ENCODE results near the gene LIMA1. TPM values are rescaled to one million over a fixed set of nuclear protein-coding genes. Genes with fewer than 3 reads are reported as not detected.
"Not testable (repeated sequence)": the region's sequence is repeated elsewhere in the genome, so short reads cannot be mapped to it uniquely, and the experiment has no call there.

Gene LIMA1
- 100 to 1,000 TPM; 228 to 385 TPM for total RNA-seq

DNA sequence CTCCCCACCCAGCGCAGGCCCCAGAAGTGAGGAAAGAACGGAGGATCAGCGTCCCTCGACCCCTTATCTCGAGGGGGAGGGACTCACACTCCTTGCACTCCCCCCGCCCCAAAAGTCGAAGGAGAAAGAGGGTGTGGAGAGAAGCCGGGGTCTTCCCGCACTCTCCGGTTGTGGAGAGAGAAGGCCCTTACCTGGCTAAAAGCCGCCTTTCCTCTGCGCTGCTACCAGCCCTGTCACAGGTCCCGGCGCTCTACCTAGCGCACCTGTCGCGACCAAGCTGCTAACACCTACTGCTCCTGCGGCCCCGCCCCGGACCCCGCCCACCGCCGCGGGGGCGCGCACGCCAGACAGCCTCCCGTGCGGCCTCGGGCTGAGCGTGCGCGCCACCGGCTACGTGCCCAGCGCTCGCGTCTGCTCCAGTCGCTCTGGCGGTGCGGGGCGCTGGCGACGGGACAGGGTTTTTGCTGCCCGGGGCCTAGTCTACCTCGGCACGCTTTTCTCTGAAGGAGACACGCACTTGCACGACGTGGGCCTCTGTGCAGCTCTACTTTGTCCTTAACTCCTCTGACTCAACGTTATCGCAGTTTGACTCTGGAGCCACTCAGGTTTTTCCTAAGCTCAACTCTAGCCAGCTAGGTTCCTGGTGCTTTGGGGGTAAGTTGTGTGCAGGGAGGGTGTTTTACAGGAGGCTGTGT, at the start of gene LIMA1:
TSS of gene LIMA1 (minus strand) at position 292 of the 695 bp plus-strand sequence. CDS start 34,769 bp downstream, outside the sequence.
- intact Hi-C loops (cut with DNase I) = loop anchor here (10.0 kb wide), 1 partner anchor 59 kb away; no protein-coding TSS in a partner anchor
- no peaks in the 10 kb centered on the region for H3K9me3 ChIP-seq
- TF ChIP-seq, protein P1, sequence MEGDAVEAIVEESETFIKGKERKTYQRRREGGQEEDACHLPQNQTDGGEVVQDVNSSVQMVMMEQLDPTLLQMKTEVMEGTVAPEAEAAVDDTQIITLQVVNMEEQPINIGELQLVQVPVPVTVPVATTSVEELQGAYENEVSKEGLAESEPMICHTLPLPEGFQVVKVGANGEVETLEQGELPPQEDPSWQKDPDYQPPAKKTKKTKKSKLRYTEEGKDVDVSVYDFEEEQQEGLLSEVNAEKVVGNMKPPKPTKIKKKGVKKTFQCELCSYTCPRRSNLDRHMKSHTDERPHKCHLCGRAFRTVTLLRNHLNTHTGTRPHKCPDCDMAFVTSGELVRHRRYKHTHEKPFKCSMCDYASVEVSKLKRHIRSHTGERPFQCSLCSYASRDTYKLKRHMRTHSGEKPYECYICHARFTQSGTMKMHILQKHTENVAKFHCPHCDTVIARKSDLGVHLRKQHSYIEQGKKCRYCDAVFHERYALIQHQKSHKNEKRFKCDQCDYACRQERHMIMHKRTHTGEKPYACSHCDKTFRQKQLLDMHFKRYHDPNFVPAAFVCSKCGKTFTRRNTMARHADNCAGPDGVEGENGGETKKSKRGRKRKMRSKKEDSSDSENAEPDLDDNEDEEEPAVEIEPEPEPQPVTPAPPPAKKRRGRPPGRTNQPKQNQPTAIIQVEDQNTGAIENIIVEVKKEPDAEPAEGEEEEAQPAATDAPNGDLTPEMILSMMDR (IDR thresholded peaks at IDR 0.05) = no peak
- peak; percentile 95 for DNase-seq
- peak within 1 kb of the TSS; percentile 73 for H3K4me3 ChIP-seq
- peak within 1 kb of the TSS; percentile 93 to 96 for H3K9ac ChIP-seq (ENCODE audit: low read depth in 2 of 2, low read length in 2 of 2)
- no peaks in the 10 kb centered on the region for H3K27me3 ChIP-seq
- H3K4me1 ChIP-seq = no peaks in the 10 kb centered on the region
- peak within 1 kb of the TSS; percentile 78 for H3K27ac ChIP-seq
- no peaks in the 10 kb centered on the region for H3K36me3 ChIP-seq

DNA sequence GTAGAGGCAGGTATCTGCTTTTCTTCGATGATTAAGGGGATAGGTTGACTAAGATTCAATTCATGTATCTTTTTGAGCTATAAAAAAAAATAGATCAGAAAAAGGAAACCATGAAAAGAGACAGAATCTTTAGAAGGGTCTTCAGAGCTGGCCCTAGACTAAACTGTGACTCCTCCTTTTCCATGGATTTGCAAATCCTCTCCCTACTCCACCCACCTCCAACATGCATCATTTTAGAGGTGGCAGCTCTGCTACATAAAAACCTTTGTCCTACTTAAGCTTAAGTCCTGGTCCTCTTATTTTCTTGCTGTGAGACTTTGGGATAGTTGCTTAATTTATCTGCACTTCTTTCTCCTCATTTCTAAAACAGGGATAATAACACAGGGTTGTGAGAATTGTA, 48.4 kb upstream of the LIMA1 start:
- TF ChIP-seq, protein P1 (IDR thresholded peaks at IDR 0.05) = no peak
- H3K27ac ChIP-seq = no peak overlapping the region
- no peaks in the 10 kb centered on the region for H3K4me1 ChIP-seq
- no peaks in the 10 kb centered on the region for H3K9me3 ChIP-seq
- H3K27me3 ChIP-seq = no peaks in the 10 kb centered on the region
- H3K9ac ChIP-seq (ENCODE audit: low read depth in 2 of 2, low read length in 2 of 2) = no peak overlapping the region
- H3K36me3 ChIP-seq = no peaks in the 10 kb centered on the region
- intact Hi-C loops (cut with DNase I) = no loop called here
- no peak for DNase-seq
- no peak overlapping the region for H3K4me3 ChIP-seq

DNA sequence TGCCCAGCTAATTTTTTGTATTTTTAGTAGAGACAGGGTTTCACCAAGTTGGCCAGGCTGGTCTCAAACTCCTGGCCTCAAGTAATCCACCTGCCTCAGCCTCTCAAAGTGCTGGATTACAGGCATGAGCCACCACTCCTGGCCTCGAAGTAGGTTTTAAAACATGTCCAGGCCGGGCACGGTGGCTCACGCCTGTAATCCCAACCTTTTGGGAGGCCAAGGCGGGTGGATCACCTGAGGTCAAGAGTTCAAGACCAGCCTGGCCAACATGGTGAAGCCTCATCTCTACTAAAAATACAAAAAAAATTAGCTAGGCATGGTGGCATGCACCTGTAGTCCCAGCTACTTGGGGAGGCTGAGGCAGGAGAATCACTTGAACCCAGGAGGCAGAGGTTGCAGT, 45.3 kb upstream of the LIMA1 start:
- H3K4me1 ChIP-seq; H3K27me3 ChIP-seq; H3K27ac ChIP-seq; H3K9me3 ChIP-seq; DNase-seq; intact Hi-C loops (cut with DNase I); H3K4me3 ChIP-seq; H3K9ac ChIP-seq (ENCODE audit: low read depth in 2 of 2, low read length in 2 of 2); H3K36me3 ChIP-seq: not testable (repeated sequence)

DNA sequence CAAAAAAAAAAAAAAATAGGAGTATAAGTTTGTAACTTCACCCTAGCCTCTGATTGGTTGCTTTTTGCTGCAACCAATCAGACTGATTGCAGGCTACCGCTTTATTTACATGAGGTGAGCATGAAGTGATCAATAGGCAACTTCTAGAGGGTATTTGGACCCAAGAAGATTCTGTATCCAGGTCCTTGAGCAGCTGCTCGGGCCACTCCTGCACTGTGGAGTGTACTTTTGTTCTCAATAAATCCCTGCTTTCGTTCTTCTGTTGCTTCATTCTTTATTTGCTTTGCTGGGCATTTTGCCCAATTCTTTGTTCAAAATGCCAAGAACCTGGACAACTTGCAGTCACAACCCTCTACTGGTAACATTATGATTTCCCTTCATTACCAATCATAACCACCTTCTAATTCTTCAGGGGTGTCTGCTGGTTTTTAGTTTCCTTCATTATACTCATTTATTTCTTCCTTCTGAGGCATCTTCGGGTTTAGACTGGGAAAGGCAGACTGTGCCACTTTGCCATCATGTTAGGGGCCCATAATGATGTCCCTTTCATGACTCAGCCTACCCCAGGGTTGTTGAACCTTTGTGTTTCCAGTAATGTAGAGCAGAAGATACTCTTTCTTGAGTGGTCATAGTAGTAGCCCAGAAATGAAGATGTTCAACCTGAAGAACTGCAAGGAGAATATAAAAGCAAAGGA, 43.4 kb upstream of the LIMA1 start:
- H3K4me3 ChIP-seq = no peak overlapping the region
- intact Hi-C loops (cut with DNase I) = no loop called here
- no peaks in the 10 kb centered on the region for H3K4me1 ChIP-seq
- H3K27ac ChIP-seq = peak overlapping the region; percentile 60
- H3K36me3 ChIP-seq = no peaks in the 10 kb centered on the region
- TF ChIP-seq, protein P1 (IDR thresholded peaks at IDR 0.05) = no peak
- H3K9me3 ChIP-seq = no peaks in the 10 kb centered on the region
- H3K27me3 ChIP-seq = no peaks in the 10 kb centered on the region
- no peak overlapping the region for H3K9ac ChIP-seq (ENCODE audit: low read depth in 2 of 2, low read length in 2 of 2)
- peak; percentile 68 for DNase-seq

DNA sequence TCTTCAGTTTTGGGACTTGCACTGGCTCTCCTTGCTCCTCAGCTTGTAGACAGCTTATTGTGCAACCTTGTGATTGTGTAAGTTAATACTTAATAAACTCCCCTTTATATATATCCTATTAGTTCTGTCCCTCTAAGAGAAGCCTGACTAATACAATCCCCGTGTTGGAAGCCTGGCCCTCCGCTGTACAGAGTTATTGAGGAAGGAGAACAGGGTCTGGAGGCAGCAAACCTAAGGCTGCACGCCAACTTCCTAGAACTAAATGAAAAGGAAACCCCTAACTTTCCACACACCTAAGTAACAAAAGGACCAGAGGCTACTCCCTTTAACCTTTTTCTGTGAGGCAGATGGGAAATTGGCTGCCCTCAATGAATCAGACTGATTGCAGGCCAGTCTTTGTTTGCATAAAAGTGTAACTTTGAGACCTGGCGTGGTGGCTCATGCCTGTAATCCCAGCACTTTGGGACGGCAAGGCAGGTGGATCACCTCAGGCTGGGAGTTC, 42.6 kb upstream of the LIMA1 start:
- Histone ChIP-seq H3K9ac (ENCODE audit: low read depth in 2 of 2, low read length in 2 of 2) (no peak overlapping the region), H3K36me3 (no peaks in the 10 kb centered on the region), H3K9me3 (no peaks in the 10 kb centered on the region), H3K27ac (peak overlapping the region; percentile 60), H3K4me1 (no peaks in the 10 kb centered on the region), H3K4me3 (no peak overlapping the region), H3K27me3 (no peaks in the 10 kb centered on the region)
- peak; percentile 56 for DNase-seq
- TF ChIP-seq, protein P1 (IDR thresholded peaks at IDR 0.05) = no peak
- intact Hi-C loops (cut with DNase I) = no loop called here

DNA sequence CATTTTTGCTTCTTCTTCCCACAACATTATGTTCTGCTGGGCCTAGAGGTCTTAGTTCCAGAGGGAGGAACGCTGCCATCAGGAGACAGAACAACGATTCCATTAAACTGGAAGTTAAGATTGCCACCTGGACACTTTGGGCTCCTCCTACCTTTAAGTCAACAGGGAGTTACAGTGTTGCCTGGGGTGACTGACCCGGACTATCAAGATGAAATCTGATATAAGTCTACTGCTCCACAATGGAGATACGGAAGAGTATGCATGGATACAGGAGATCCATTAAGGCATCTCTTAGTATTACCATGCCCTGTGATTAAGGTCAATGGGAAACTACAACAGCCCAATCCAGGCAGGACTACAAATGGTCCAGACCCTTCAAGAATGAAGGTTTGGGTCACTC, 41.5 kb upstream of the LIMA1 start:
- H3K9me3 ChIP-seq; H3K36me3 ChIP-seq; H3K4me1 ChIP-seq; H3K27me3 ChIP-seq; H3K4me3 ChIP-seq; DNase-seq; H3K27ac ChIP-seq; H3K9ac ChIP-seq (ENCODE audit: low read depth in 2 of 2, low read length in 2 of 2); intact Hi-C loops (cut with DNase I): not testable (repeated sequence)

DNA sequence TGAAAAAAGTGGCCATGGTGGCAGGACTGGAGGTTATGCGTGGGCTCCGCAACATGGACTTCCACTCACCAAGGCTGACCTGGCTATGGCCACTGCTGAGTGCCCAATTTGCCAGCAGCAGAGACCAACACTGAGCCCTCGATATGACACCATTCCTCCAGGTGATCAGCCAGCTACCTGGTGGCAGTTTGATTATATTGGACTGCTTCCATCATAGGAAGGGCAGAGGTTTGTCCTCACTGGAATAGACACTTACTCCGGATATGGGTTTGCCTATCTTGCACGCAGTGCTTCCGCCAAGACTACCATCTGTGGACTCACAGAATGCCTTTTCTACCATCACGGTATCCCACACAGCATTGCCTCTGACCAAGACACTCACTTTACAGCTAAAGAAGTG, 40.8 kb upstream of the LIMA1 start:
- H3K36me3 ChIP-seq; intact Hi-C loops (cut with DNase I); H3K27ac ChIP-seq; H3K9ac ChIP-seq (ENCODE audit: low read depth in 2 of 2, low read length in 2 of 2); H3K4me1 ChIP-seq; DNase-seq; H3K27me3 ChIP-seq; H3K4me3 ChIP-seq; H3K9me3 ChIP-seq: not testable (repeated sequence)

All from colonic mucosa (tissue), 4 donors.